ENCODE results near the gene FYN. TPM values are rescaled to one million over a fixed set of nuclear protein-coding genes. Genes with fewer than 3 reads are reported as not detected.

The FYN gene
- total RNA-seq, 2 experiments from 2014 or later = 201 to 208 TPM

- H3K27ac Mint-ChIP-seq = no peak overlapping the region
- DNase-seq = no peak
- H3K4me1 Mint-ChIP-seq = peaks cover 58% of the 10 kb centered on the region
- no peaks in the 10 kb centered on the region for H3K27me3 Mint-ChIP-seq
- H3K9me3 Mint-ChIP-seq = no peaks in the 10 kb centered on the region
- POLR2A ChIA-PET = interaction anchor here (0.8 kb wide), 1 partner anchor 46 kb away, joined by 3 read pairs; no protein-coding TSS in a partner anchor
- H3K4me3 Mint-ChIP-seq = no peak overlapping the region
- CTCF ChIA-PET = no interaction called here
- H3K36me3 Mint-ChIP-seq (ENCODE audit: low read depth) = peaks cover 60% of the 10 kb centered on the region
These were observed 154.9 kb downstream of the FYN start for GRCh38 chr6:111718326-111718725.

GRCh38 chr6:111717621-111718020 lies 155.6 kb downstream of the FYN start:
- peaks cover 61% of the 10 kb centered on the region for H3K4me1 Mint-ChIP-seq
- no peak overlapping the region for H3K4me3 Mint-ChIP-seq

GRCh38 chr6:111716325-111716724 lies 156.9 kb downstream of the FYN start:
- no peak for DNase-seq
- ChIA-PET CTCF (interaction anchor here (0.7 kb wide), 2 partner anchors 76 to 269 kb away, joined by 4 read pairs; no protein-coding TSS in a partner anchor), POLR2A (no interaction called here)
- H3K27ac Mint-ChIP-seq = peak overlapping the region; percentile 75
- no peaks in the 10 kb centered on the region for H3K9me3 Mint-ChIP-seq
- H3K36me3 Mint-ChIP-seq (ENCODE audit: low read depth) = peaks cover 73% of the 10 kb centered on the region
- peaks cover 62% of the 10 kb centered on the region for H3K4me1 Mint-ChIP-seq
- H3K4me3 Mint-ChIP-seq = no peak overlapping the region
- H3K27me3 Mint-ChIP-seq = no peaks in the 10 kb centered on the region

More at GRCh38 chr6:111717621-111718020, 155.6 kb downstream of the FYN start:
- DNase-seq = no peak
- Mint-ChIP-seq H3K27ac (no peak overlapping the region), H3K9me3 (no peaks in the 10 kb centered on the region), H3K36me3 (ENCODE audit: low read depth) (peaks cover 66% of the 10 kb centered on the region), H3K27me3 (no peaks in the 10 kb centered on the region)
- POLR2A ChIA-PET = interaction anchor here (0.8 to 1.4 kb wide), 3 partner anchors 42 to 156 kb away, joined by 3 to 5 read pairs (median 3); partner anchors contain the start of gene FYN
- CTCF ChIA-PET = interaction anchor here (0.6 to 1.1 kb wide), 2 partner anchors 293 to 326 kb away, joined by 3 read pairs; no protein-coding TSS in a partner anchor

GRCh38 chr6:111715321-111715720 lies 157.9 kb downstream of the FYN start:
- H3K4me3 Mint-ChIP-seq = no peak overlapping the region
- H3K4me1 Mint-ChIP-seq = peaks cover 67% of the 10 kb centered on the region
- peak; percentile 50 for DNase-seq
- ChIA-PET POLR2A (interaction anchor here (1.0 to 2.3 kb wide), 5 partner anchors 38 to 277 kb away, joined by 3 to 8 read pairs (median 4); no protein-coding TSS in a partner anchor), CTCF (interaction anchor here (2.1 kb wide), 1 partner anchor 328 kb away, joined by 5 read pairs; no protein-coding TSS in a partner anchor)
- peaks cover 72% of the 10 kb centered on the region for H3K36me3 Mint-ChIP-seq (ENCODE audit: low read depth)
- no peaks in the 10 kb centered on the region for H3K9me3 Mint-ChIP-seq
- no peaks in the 10 kb centered on the region for H3K27me3 Mint-ChIP-seq
- H3K27ac Mint-ChIP-seq = peak overlapping the region; percentile 96

- Mint-ChIP-seq H3K36me3 (ENCODE audit: low read depth) (peaks cover 68% of the 10 kb centered on the region), H3K27ac (peak overlapping the region; percentile 96), H3K27me3 (no peaks in the 10 kb centered on the region), H3K4me1 (peaks cover 74% of the 10 kb centered on the region), H3K4me3 (peak overlapping the region; percentile 33), H3K9me3 (no peaks in the 10 kb centered on the region)
- POLR2A ChIA-PET = interaction anchor here (0.8 to 2.3 kb wide), 7 partner anchors 38 to 278 kb away, joined by 3 to 8 read pairs (median 3); partner anchors contain the start of gene FYN
- CTCF ChIA-PET = interaction anchor here (0.8 to 2.1 kb wide), 7 partner anchors 8 to 329 kb away, joined by 3 to 7 read pairs (median 4); no protein-coding TSS in a partner anchor
- peak; percentile 21 for DNase-seq
These were observed 158.6 kb downstream of the FYN start for GRCh38 chr6:111714416-111715270.

GRCh38 chr6:111713811-111714210 lies 159.4 kb downstream of the FYN start:
- no peak for DNase-seq
- ChIA-PET POLR2A (interaction anchor here (0.8 to 2.3 kb wide), 5 partner anchors 45 to 159 kb away, joined by 3 to 8 read pairs (median 3); partner anchors contain the start of gene FYN), CTCF (interaction anchor here (0.9 to 2.1 kb wide), 6 partner anchors 9 to 330 kb away, joined by 3 to 7 read pairs (median 4); no protein-coding TSS in a partner anchor)
- no peaks in the 10 kb centered on the region for H3K9me3 Mint-ChIP-seq
- H3K27me3 Mint-ChIP-seq = no peaks in the 10 kb centered on the region
- H3K4me3 Mint-ChIP-seq = no peak overlapping the region
- H3K27ac Mint-ChIP-seq = peak overlapping the region; percentile 96
- H3K4me1 Mint-ChIP-seq = peaks cover 71% of the 10 kb centered on the region
- peaks cover 62% of the 10 kb centered on the region for H3K36me3 Mint-ChIP-seq (ENCODE audit: low read depth)

- Mint-ChIP-seq H3K4me3 (no peak overlapping the region), H3K9me3 (no peaks in the 10 kb centered on the region), H3K4me1 (peaks cover 67% of the 10 kb centered on the region), H3K27me3 (no peaks in the 10 kb centered on the region), H3K36me3 (ENCODE audit: low read depth) (peaks cover 60% of the 10 kb centered on the region), H3K27ac (peak overlapping the region; percentile 55)
- no peak for DNase-seq
- CTCF ChIA-PET = interaction anchor here (1.3 to 2.1 kb wide), 4 partner anchors 40 to 330 kb away, joined by 4 to 7 read pairs (median 4); no protein-coding TSS in a partner anchor
- POLR2A ChIA-PET = no interaction called here
These were observed 160.0 kb downstream of the FYN start for GRCh38 chr6:111713236-111713635.

GRCh38 chr6:111711984-111712752 lies 161.1 kb downstream of the FYN start:
- Mint-ChIP-seq H3K36me3 (ENCODE audit: low read depth) (peaks cover 58% of the 10 kb centered on the region), H3K4me1 (peaks cover 65% of the 10 kb centered on the region), H3K27me3 (no peaks in the 10 kb centered on the region), H3K27ac (peak overlapping the region; percentile 61), H3K4me3 (no peak overlapping the region), H3K9me3 (no peaks in the 10 kb centered on the region)
- no peak for DNase-seq
- ChIA-PET CTCF (interaction anchor here (0.9 to 1.2 kb wide), 3 partner anchors 9 to 331 kb away, joined by 3 read pairs; no protein-coding TSS in a partner anchor), POLR2A (interaction anchor here (1.2 kb wide), 2 partner anchors 82 to 132 kb away, joined by 3 to 4 read pairs; no protein-coding TSS in a partner anchor)

- peaks cover 65% of the 10 kb centered on the region for H3K4me1 Mint-ChIP-seq
- CTCF ChIA-PET = interaction anchor here (1.4 to 4.2 kb wide), 7 partner anchors 10 to 330 kb away, joined by 3 to 65 read pairs (median 9); no protein-coding TSS in a partner anchor
- POLR2A ChIA-PET = interaction anchor here (1.3 to 1.8 kb wide), 2 partner anchors 107 to 332 kb away, joined by 5 to 6 read pairs; no protein-coding TSS in a partner anchor
- H3K27ac Mint-ChIP-seq = no peak overlapping the region
- no peaks in the 10 kb centered on the region for H3K9me3 Mint-ChIP-seq
- DNase-seq = no peak
- H3K27me3 Mint-ChIP-seq = no peaks in the 10 kb centered on the region
- no peak overlapping the region for H3K4me3 Mint-ChIP-seq
- H3K36me3 Mint-ChIP-seq (ENCODE audit: low read depth) = peaks cover 62% of the 10 kb centered on the region
These were observed 161.8 kb downstream of the FYN start for GRCh38 chr6:111711476-111711875.

GRCh38 chr6:111710911-111711310 lies 162.3 kb downstream of the FYN start:
- Mint-ChIP-seq H3K4me1 (peaks cover 60% of the 10 kb centered on the region), H3K36me3 (ENCODE audit: low read depth) (peaks cover 63% of the 10 kb centered on the region), H3K27me3 (no peaks in the 10 kb centered on the region), H3K9me3 (no peaks in the 10 kb centered on the region), H3K27ac (no peak overlapping the region), H3K4me3 (no peak overlapping the region)
- ChIA-PET POLR2A (interaction anchor here (0.7 to 2.1 kb wide), 9 partner anchors 26 to 332 kb away, joined by 3 to 7 read pairs (median 5); partner anchors contain the start of gene FYN), CTCF (interaction anchor here (0.8 to 4.2 kb wide), 30 partner anchors 11 to 452 kb away, joined by 3 to 65 read pairs (median 6); partner anchors contain the start of gene FYN)
- DNase-seq = no peak

GRCh38 chr6:111710439-111710838 lies 162.8 kb downstream of the FYN start:
- peak overlapping the region; percentile 8 for H3K4me3 Mint-ChIP-seq
- no peak for DNase-seq
- no peaks in the 10 kb centered on the region for H3K27me3 Mint-ChIP-seq
- CTCF ChIA-PET = interaction anchor here (0.8 to 4.2 kb wide), 33 partner anchors 11 to 451 kb away, joined by 3 to 65 read pairs (median 5); partner anchors contain the start of gene FYN
- H3K36me3 Mint-ChIP-seq (ENCODE audit: low read depth) = peaks cover 62% of the 10 kb centered on the region
- peak overlapping the region; percentile 59 for H3K27ac Mint-ChIP-seq
- POLR2A ChIA-PET = interaction anchor here (0.7 to 2.1 kb wide), 14 partner anchors 27 to 344 kb away, joined by 3 to 7 read pairs (median 4); partner anchors contain the start of genes CCN6, FYN and TRAF3IP2
- H3K9me3 Mint-ChIP-seq = no peaks in the 10 kb centered on the region
- peaks cover 57% of the 10 kb centered on the region for H3K4me1 Mint-ChIP-seq

All from activated CD4-positive, alpha-beta memory T cell treated with anti-CD3 and anti-CD28 coated beads, Interleukin-2, amount 10 ng/mL, durations not matched to agents 7 days and 5 days (primary cell).